ENCODE measurements around the gene CYP2D6. TPM values are rescaled to one million over a fixed set of nuclear protein-coding genes. Genes with fewer than 3 reads are reported as not detected.
"Not testable (repeated sequence)": the region's sequence is repeated elsewhere in the genome, so short reads cannot be mapped to it uniquely, and the experiment has no call there.

CYP2D6 gene
- total and polyA plus RNA-seq, 2 of the 13 experiments (the other 11 are each of a cell fraction or from before 2014, with no cell fraction given), result 1.0 to 3.7 TPM

GRCh38 chr22:42104332-42104860, 26.2 kb downstream of the CYP2D6 start:
- ATAC-seq; FAIRE-seq; H3K79me2 ChIP-seq (ENCODE audit: insufficient read depth, low read length); H3K4me2 ChIP-seq (ENCODE audit: low read depth, low read length); H4K20me1 ChIP-seq (ENCODE audit: insufficient read depth, low read length); H3K27ac ChIP-seq (ENCODE audit: extremely low read length, insufficient read depth, low read length); intact Hi-C loops (cut with micrococcal nuclease; ENCODE audit: unreplicated experiment); BruUV-seq (replicated peaks); in situ Hi-C loops (cut with HindIII; ENCODE audit: extremely low pct_ligation_motif_present, low pct_unique_long_range_greater_than_20kb); DNase-seq (ENCODE audit: low spot score); H3K4me1 ChIP-seq (ENCODE audit: insufficient read depth, low read length); H3K4me3 ChIP-seq (replicated peaks in 1 of 3; ENCODE audit: insufficient read depth in 1 of 3, low read depth in 2 of 3, low read length in 3 of 3); H3K27me3 ChIP-seq (ENCODE audit: control insufficient read depth in 1 of 2, insufficient read depth in 2 of 2, low read length in 2 of 2); H2AFZ ChIP-seq (ENCODE audit: low read length); H3K36me3 ChIP-seq (replicated peaks in 1 of 2; ENCODE audit: control insufficient read depth in 1 of 2, insufficient read depth in 2 of 2, low read length in 2 of 2); H3K9ac ChIP-seq (ENCODE audit: insufficient read depth, low read depth, low read length); CTCF ChIA-PET (ENCODE audit: low intra/inter-chr PET ratio, low total read pairs); POLR2A ChIA-PET: not testable (repeated sequence)
- 62% methylated on average over 6 of the region's 6 CpGs for WGBS (ENCODE audit: low lambda C conversion rate)
- H3K9me3 ChIP-seq (ENCODE audit: low read length), result peaks cover 29% of the 10 kb centered on the region
- TF ChIP-seq ZNF280D (CRISPR knock-in tag; IDR thresholded peaks at IDR 0.05) (0 out of 2 replicates have a peak, but pooled peaks have one; percentile 33), ZNF562 (CRISPR knock-in tag; IDR thresholded peaks at IDR 0.05; ENCODE audit: borderline replicate concordance) (peak; percentile 82; the same call in 1 of the 2 replicates)

GRCh38 chr22:42101199-42101598, 29.4 kb downstream of the CYP2D6 start:
- no peak for TF ChIP-seq PRDM10 (CRISPR knock-in tag; IDR thresholded peaks at IDR 0.05; ENCODE audit: low read depth)
- Histone ChIP-seq H3K4me1 (ENCODE audit: insufficient read depth, low read length) (no peaks in the 10 kb centered on the region), H3K4me3 (replicated peaks in 1 of 3; ENCODE audit: insufficient read depth in 1 of 3, low read depth in 2 of 3, low read length in 3 of 3) (no peak overlapping the region), H4K20me1 (ENCODE audit: insufficient read depth, low read length) (no peaks in the 10 kb centered on the region), H3K79me2 (ENCODE audit: insufficient read depth, low read length) (no peaks in the 10 kb centered on the region), H3K36me3 (replicated peaks in 1 of 2; ENCODE audit: control insufficient read depth in 1 of 2, insufficient read depth in 2 of 2, low read length in 2 of 2) (no peaks in the 10 kb centered on the region), H3K4me2 (ENCODE audit: low read depth, low read length) (no peak overlapping the region), H3K9me3 (ENCODE audit: low read length) (peaks cover 29% of the 10 kb centered on the region), H3K9ac (ENCODE audit: insufficient read depth, low read depth, low read length) (no peak overlapping the region), H3K27me3 (ENCODE audit: control insufficient read depth in 1 of 2, insufficient read depth in 2 of 2, low read length in 2 of 2) (no peaks in the 10 kb centered on the region), H2AFZ (ENCODE audit: low read length) (no peak overlapping the region), H3K27ac (ENCODE audit: extremely low read length, insufficient read depth, low read length) (no peak overlapping the region)
- no peak for DNase-seq (ENCODE audit: low spot score)
- intact Hi-C loops (cut with micrococcal nuclease; ENCODE audit: unreplicated experiment), result no loop called here
- 99% methylated on average over 3 of the region's 3 CpGs for WGBS (ENCODE audit: low lambda C conversion rate)
- in situ Hi-C loops (cut with HindIII; ENCODE audit: extremely low pct_ligation_motif_present, low pct_unique_long_range_greater_than_20kb), result no loop called here
- ChIA-PET CTCF (ENCODE audit: low intra/inter-chr PET ratio, low total read pairs) (no interaction called here), POLR2A (no interaction called here)
- ATAC-seq, result no peak
- FAIRE-seq, result no peak
- no TSS peak for BruUV-seq (replicated peaks)

All from HepG2 (cell line).